GM23338 (cell line): ENCODE measurements around the gene PLIN4. TPM values are rescaled to one million over a fixed set of nuclear protein-coding genes. Genes with fewer than 3 reads are reported as not detected.

Experiments
- ATAC-seq: fragments of 200-7000 bp; cut with Tn5 transposase; 3 replicates; pipeline ENCODE4 v1.9.1; 2020
- DNase-seq: peaks from one replicate; pipeline ENCODE4 v3.0.0-alpha.2; 2015; ENCODE audit warnings: low spot score
- H2AFZ ChIP-seq: fragments of 200-600 bp; sonication (generic); 2 replicates; pipeline ENCODE4 v1.8.0; 2016; ENCODE audit warnings: antibody characterized with exemption, mild to moderate bottlenecking, moderate library complexity
- H3F3A ChIP-seq: fragments of 200-600 bp; sonication (generic); replicated peaks from 2 replicates; pipeline ENCODE4 v1.8.0; 2017; ENCODE audit warnings: antibody characterized with exemption, mixed run types, low read depth
- H3K27ac ChIP-seq: fragments of 200-600 bp; sonication (generic); 2 replicates; pipeline ENCODE4 v1.6.1; 2016; ENCODE audit warnings: low read depth
- H3K27me3 ChIP-seq: fragments of 200-600 bp; sonication (generic); 2 replicates; pipeline ENCODE4 v1.8.0; 2016; ENCODE audit warnings: mild to moderate bottlenecking, mixed run types, moderate library complexity; ENCODE audit not compliant: insufficient read depth
- H3K36me3 ChIP-seq: fragments of 200-600 bp; sonication (generic); 2 replicates; pipeline ENCODE4 v1.8.0; 2016; ENCODE audit warnings: mild to moderate bottlenecking; ENCODE audit not compliant: insufficient read depth
- H3K4me1 ChIP-seq: fragments of 200-600 bp; sonication (generic); 2 replicates; pipeline ENCODE4 v1.8.0; 2016; ENCODE audit warnings: mild to moderate bottlenecking, moderate library complexity; ENCODE audit not compliant: insufficient read depth
- H3K4me2 ChIP-seq: fragments of 200-600 bp; sonication (generic); 2 replicates; pipeline ENCODE4 v1.7.1; 2017; ENCODE audit warnings: mixed run types
- H3K4me3 ChIP-seq: fragments of 200-600 bp; sonication (generic); 2 replicates; pipeline ENCODE4 v1.6.1; 2016; ENCODE audit warnings: mixed run types
- H3K79me2 ChIP-seq: fragments of 200-600 bp; sonication (generic); replicated peaks from 2 replicates; pipeline ENCODE4 v1.8.0; 2017; ENCODE audit warnings: mild to moderate bottlenecking; ENCODE audit not compliant: insufficient read depth
- H3K9me2 ChIP-seq: fragments of 200-600 bp; sonication (generic); 2 replicates; pipeline ENCODE4 v1.8.0; 2017; ENCODE audit not compliant: insufficient read depth
- H4K20me1 ChIP-seq: fragments of 200-600 bp; sonication (generic); replicated peaks from 2 replicates; pipeline ENCODE4 v1.8.0; 2017; ENCODE audit warnings: mild to moderate bottlenecking; ENCODE audit not compliant: insufficient read depth
- H3K27ac Mint-ChIP-seq: 2 replicates; pipeline ENCODE4 v1.8.0; 2020; ENCODE audit warnings: inconsistent platforms, mild to moderate bottlenecking, moderate library complexity, mixed read lengths
- H3K27me3 Mint-ChIP-seq: 3 replicates; pipeline ENCODE4 v1.8.0; 2022; ENCODE audit warnings: low read depth, mild to moderate bottlenecking, moderate library complexity, mixed read lengths, inconsistent platforms; ENCODE audit not compliant: insufficient read depth, poor library complexity
- H3K36me3 Mint-ChIP-seq: 3 replicates; pipeline ENCODE4 v1.8.0; 2021; ENCODE audit warnings: low read depth, mild to moderate bottlenecking, inconsistent platforms, moderate library complexity, mixed read lengths
- H3K4me1 Mint-ChIP-seq: 3 replicates; pipeline ENCODE4 v1.8.0; 2020; ENCODE audit warnings: mild to moderate bottlenecking, inconsistent platforms, mixed read lengths
- H3K4me3 Mint-ChIP-seq: 3 replicates; pipeline ENCODE4 v1.8.0; 2021; ENCODE audit warnings: moderate library complexity, mild to moderate bottlenecking, inconsistent platforms, mixed read lengths
- H3K9me3 Mint-ChIP-seq: 3 replicates; pipeline ENCODE4 v1.8.0; 2020; ENCODE audit warnings: moderate library complexity, mild to moderate bottlenecking, inconsistent platforms, mixed read lengths
- NANOG ChIP-seq: IDR thresholded peaks from 2 replicates; pipeline ENCODE4 v1.6.1; 2016; ENCODE audit warnings: antibody characterized with exemption, borderline replicate concordance
- polyA plus RNA-seq: library from polyadenylated mRNA; unstranded; fragments of >200 nt; fragmentation: Nextera tagmentation; extraction: Ambion mirVana; gene quantifications from 2 replicates; pipeline ENCODE4 v1.2.1, GENCODE V29; 2016
- total RNA-seq: library from RNA; depleted of rRNA; stranded (reverse); fragments of >200 nt; shearing (Covaris generic); gene quantifications from 2 replicates; pipeline ENCODE4 v1.2.3, GENCODE V29; 2014
- TF ChIP-seq, protein P1 (sequence below): IDR thresholded peaks from one replicate; pipeline ENCODE4 v1.6.1; 2018; ENCODE audit warnings: antibody characterized with exemption; ENCODE audit not compliant: unreplicated experiment
- TF ChIP-seq, protein P2 (sequence below): IDR thresholded peaks from 2 replicates; pipeline ENCODE4 v1.6.1; 2016; ENCODE audit warnings: antibody characterized with exemption
- TF ChIP-seq, protein P3 (sequence below): fragments of 250-450 bp; sonication (Bioruptor Pico); IDR thresholded peaks from 2 replicates; pipeline ENCODE4 v1.5.0; 2020; ENCODE audit warnings: mild to moderate bottlenecking, moderate library complexity
- TF ChIP-seq, protein P4 (sequence below), 2 experiments: fragments of 200-600 bp in 1 of 2; sonication (generic) in 1 of 2; conservative IDR thresholded peaks; 2 replicates each; pipeline versions ENCODE4 v1.5.1 to v1.6.1; 2016 to 2017; ENCODE audit warnings: antibody characterized with exemption in 2 of 2, low read depth in 2 of 2, mild to moderate bottlenecking in 2 of 2, moderate library complexity in 1 of 2

PLIN4 gene
- total and polyA plus RNA-seq, 2 experiments from 2014 or later = 0.19 to 0.59 TPM

DNA sequence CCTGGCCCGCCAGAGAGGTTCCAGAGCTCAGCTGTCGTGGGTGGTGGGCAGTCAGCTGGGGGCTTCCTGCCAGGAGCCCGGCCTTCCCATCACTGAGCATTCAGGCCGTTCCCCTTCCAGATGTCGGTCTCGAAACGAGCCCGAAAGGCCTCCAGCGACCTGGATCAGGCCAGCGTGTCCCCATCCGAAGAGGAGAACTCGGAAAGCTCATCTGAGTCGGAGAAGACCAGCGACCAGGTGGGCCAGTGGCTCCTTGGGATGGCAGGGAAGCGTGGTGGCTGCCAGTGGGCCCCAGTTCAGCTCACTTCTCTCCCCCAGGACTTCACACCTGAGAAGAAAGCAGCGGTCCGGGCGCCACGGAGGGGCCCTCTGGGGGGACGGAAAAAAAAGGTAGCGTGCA is 26.8 kb downstream of the PLIN4 start (continued):
- TF ChIP-seq, protein P1, sequence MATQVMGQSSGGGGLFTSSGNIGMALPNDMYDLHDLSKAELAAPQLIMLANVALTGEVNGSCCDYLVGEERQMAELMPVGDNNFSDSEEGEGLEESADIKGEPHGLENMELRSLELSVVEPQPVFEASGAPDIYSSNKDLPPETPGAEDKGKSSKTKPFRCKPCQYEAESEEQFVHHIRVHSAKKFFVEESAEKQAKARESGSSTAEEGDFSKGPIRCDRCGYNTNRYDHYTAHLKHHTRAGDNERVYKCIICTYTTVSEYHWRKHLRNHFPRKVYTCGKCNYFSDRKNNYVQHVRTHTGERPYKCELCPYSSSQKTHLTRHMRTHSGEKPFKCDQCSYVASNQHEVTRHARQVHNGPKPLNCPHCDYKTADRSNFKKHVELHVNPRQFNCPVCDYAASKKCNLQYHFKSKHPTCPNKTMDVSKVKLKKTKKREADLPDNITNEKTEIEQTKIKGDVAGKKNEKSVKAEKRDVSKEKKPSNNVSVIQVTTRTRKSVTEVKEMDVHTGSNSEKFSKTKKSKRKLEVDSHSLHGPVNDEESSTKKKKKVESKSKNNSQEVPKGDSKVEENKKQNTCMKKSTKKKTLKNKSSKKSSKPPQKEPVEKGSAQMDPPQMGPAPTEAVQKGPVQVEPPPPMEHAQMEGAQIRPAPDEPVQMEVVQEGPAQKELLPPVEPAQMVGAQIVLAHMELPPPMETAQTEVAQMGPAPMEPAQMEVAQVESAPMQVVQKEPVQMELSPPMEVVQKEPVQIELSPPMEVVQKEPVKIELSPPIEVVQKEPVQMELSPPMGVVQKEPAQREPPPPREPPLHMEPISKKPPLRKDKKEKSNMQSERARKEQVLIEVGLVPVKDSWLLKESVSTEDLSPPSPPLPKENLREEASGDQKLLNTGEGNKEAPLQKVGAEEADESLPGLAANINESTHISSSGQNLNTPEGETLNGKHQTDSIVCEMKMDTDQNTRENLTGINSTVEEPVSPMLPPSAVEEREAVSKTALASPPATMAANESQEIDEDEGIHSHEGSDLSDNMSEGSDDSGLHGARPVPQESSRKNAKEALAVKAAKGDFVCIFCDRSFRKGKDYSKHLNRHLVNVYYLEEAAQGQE = no peak
- TF ChIP-seq, protein P2, sequence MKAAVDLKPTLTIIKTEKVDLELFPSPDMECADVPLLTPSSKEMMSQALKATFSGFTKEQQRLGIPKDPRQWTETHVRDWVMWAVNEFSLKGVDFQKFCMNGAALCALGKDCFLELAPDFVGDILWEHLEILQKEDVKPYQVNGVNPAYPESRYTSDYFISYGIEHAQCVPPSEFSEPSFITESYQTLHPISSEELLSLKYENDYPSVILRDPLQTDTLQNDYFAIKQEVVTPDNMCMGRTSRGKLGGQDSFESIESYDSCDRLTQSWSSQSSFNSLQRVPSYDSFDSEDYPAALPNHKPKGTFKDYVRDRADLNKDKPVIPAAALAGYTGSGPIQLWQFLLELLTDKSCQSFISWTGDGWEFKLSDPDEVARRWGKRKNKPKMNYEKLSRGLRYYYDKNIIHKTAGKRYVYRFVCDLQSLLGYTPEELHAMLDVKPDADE = no peak

DNA sequence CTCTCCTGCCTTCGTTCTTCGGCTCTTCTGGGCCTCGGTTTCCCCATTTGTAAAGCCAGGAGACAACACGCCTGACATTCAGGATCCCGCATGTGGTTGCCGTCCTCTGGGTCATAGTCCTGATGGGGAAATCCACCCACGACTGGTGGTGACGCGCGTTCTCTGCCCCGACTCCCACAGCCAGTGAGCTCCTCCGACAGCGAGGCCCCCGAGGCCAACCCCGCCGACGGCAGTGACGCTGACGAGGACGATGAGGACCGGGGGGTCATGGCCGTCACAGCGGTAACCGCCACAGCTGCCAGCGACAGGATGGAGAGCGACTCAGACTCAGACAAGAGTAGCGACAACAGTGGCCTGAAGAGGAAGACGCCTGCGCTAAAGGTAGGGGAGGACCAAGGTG is 29.8 kb downstream of the PLIN4 start:
- Histone ChIP-seq H3K79me2 (0 out of 2 replicates have a peak, but pooled peaks cover 3% of the 10 kb centered on the region), H3K27me3 (no peaks in the 10 kb centered on the region), H3K36me3 (peaks cover 21% of the 10 kb centered on the region; the same call in 1 of the 2 replicates), H3K9me2 (no peaks in the 10 kb centered on the region), H3K4me2 (no peak overlapping the region), H3K4me1 (no peaks in the 10 kb centered on the region), H2AFZ (no peak overlapping the region), H3F3A (peaks cover 9% of the 10 kb centered on the region; the same call in 1 of the 2 replicates), H4K20me1 (no peaks in the 10 kb centered on the region; the same call in 1 of the 2 replicates), H3K4me3 (no peak overlapping the region), H3K27ac (no peak overlapping the region)
- H3K4me1 Mint-ChIP-seq = no peaks in the 10 kb centered on the region; the same call in 2 of the 3 replicates
- no peak overlapping the region for H3K27ac Mint-ChIP-seq
- no peaks in the 10 kb centered on the region for H3K27me3 Mint-ChIP-seq
- ATAC-seq (no peak), DNase-seq (no peak)
- peaks cover 47% of the 10 kb centered on the region for H3K36me3 Mint-ChIP-seq
- no peaks in the 10 kb centered on the region; the same call in 2 of the 3 replicates for H3K9me3 Mint-ChIP-seq
- H3K4me3 Mint-ChIP-seq = no peak overlapping the region
- TF ChIP-seq NANOG = no peak
- TF ChIP-seq, protein P2 = no peak
- TF ChIP-seq, protein P3, sequence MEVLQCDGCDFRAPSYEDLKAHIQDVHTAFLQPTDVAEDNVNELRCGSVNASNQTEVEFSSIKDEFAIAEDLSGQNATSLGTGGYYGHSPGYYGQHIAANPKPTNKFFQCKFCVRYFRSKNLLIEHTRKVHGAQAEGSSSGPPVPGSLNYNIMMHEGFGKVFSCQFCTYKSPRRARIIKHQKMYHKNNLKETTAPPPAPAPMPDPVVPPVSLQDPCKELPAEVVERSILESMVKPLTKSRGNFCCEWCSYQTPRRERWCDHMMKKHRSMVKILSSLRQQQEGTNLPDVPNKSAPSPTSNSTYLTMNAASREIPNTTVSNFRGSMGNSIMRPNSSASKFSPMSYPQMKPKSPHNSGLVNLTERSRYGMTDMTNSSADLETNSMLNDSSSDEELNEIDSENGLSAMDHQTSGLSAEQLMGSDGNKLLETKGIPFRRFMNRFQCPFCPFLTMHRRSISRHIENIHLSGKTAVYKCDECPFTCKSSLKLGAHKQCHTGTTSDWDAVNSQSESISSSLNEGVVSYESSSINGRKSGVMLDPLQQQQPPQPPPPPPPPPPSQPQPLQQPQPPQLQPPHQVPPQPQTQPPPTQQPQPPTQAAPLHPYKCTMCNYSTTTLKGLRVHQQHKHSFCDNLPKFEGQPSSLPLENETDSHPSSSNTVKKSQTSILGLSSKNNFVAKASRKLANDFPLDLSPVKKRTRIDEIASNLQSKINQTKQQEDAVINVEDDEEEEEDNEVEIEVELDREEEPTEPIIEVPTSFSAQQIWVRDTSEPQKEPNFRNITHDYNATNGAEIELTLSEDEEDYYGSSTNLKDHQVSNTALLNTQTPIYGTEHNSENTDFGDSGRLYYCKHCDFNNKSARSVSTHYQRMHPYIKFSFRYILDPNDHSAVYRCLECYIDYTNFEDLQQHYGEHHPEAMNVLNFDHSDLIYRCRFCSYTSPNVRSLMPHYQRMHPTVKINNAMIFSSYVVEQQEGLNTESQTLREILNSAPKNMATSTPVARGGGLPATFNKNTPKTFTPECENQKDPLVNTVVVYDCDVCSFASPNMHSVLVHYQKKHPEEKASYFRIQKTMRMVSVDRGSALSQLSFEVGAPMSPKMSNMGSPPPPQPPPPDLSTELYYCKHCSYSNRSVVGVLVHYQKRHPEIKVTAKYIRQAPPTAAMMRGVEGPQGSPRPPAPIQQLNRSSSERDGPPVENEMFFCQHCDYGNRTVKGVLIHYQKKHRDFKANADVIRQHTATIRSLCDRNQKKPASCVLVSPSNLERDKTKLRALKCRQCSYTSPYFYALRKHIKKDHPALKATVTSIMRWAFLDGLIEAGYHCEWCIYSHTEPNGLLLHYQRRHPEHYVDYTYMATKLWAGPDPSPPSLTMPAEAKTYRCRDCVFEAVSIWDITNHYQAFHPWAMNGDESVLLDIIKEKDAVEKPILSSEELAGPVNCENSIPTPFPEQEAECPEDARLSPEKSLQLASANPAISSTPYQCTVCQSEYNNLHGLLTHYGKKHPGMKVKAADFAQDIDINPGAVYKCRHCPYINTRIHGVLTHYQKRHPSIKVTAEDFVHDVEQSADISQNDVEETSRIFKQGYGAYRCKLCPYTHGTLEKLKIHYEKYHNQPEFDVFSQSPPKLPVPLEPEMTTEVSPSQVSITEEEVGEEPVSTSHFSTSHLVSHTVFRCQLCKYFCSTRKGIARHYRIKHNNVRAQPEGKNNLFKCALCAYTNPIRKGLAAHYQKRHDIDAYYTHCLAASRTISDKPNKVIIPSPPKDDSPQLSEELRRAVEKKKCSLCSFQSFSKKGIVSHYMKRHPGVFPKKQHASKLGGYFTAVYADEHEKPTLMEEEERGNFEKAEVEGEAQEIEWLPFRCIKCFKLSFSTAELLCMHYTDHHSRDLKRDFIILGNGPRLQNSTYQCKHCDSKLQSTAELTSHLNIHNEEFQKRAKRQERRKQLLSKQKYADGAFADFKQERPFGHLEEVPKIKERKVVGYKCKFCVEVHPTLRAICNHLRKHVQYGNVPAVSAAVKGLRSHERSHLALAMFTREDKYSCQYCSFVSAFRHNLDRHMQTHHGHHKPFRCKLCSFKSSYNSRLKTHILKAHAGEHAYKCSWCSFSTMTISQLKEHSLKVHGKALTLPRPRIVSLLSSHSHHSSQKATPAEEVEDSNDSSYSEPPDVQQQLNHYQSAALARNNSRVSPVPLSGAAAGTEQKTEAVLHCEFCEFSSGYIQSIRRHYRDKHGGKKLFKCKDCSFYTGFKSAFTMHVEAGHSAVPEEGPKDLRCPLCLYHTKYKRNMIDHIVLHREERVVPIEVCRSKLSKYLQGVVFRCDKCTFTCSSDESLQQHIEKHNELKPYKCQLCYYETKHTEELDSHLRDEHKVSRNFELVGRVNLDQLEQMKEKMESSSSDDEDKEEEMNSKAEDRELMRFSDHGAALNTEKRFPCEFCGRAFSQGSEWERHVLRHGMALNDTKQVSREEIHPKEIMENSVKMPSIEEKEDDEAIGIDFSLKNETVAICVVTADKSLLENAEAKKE (CRISPR knock-in tag) = no peak
- TF ChIP-seq, protein P1 = no peak
- TF ChIP-seq, protein P4, sequence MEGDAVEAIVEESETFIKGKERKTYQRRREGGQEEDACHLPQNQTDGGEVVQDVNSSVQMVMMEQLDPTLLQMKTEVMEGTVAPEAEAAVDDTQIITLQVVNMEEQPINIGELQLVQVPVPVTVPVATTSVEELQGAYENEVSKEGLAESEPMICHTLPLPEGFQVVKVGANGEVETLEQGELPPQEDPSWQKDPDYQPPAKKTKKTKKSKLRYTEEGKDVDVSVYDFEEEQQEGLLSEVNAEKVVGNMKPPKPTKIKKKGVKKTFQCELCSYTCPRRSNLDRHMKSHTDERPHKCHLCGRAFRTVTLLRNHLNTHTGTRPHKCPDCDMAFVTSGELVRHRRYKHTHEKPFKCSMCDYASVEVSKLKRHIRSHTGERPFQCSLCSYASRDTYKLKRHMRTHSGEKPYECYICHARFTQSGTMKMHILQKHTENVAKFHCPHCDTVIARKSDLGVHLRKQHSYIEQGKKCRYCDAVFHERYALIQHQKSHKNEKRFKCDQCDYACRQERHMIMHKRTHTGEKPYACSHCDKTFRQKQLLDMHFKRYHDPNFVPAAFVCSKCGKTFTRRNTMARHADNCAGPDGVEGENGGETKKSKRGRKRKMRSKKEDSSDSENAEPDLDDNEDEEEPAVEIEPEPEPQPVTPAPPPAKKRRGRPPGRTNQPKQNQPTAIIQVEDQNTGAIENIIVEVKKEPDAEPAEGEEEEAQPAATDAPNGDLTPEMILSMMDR (conservative IDR thresholded peaks at IDR 0.05; ENCODE audit: low read depth in 2 of 2) = no peak
